SK-N-SH (cell line): ENCODE data around the gene PPP1R1B.

ENCODE experiments used
- CHD2 ChIP-seq: fragments of 150-350 bp; IDR thresholded peaks from 2 replicates; pipeline ENCODE4 v1.6.1; 2018; ENCODE audit warnings: low read length; ENCODE audit not compliant: partially characterized antibody
- ELF1 ChIP-seq: IDR thresholded peaks from 2 replicates; pipeline ENCODE4 v1.4.0; 2012
- EP300 ChIP-seq, 2 experiments: IDR thresholded peaks; 2 replicates each; pipeline versions ENCODE4 v1.4.0 to v1.6.1; 2012; ENCODE audit warnings: borderline replicate concordance in 1 of 2, low read depth in 1 of 2, low read length in 1 of 2
- EZH2phosphoT487 ChIP-seq: fragments of 200-600 bp; sonication (generic); IDR thresholded peaks from 2 replicates; pipeline ENCODE4 v1.6.1; 2017; ENCODE audit warnings: low read depth, mixed run types, mild to moderate bottlenecking, antibody characterized with exemption, moderate library complexity, borderline replicate concordance
- MEF2A ChIP-seq: IDR thresholded peaks from 2 replicates; pipeline ENCODE4 v1.4.0; 2012; ENCODE audit warnings: low read depth, borderline replicate concordance
- POLR2AphosphoS5 ChIP-seq: IDR thresholded peaks from 2 replicates; pipeline ENCODE4 v1.6.1; 2012; ENCODE audit warnings: low read depth, low read length
- SIN3A ChIP-seq: IDR thresholded peaks from 2 replicates; pipeline ENCODE4 v1.6.1; 2012; ENCODE audit warnings: low read depth, mild to moderate bottlenecking, low read length, moderate library complexity, borderline replicate concordance
- TAF1 ChIP-seq: IDR thresholded peaks from 2 replicates; pipeline ENCODE4 v1.6.1; 2012; ENCODE audit warnings: low read depth, mild to moderate bottlenecking, low read length, moderate library complexity, borderline replicate concordance
- TCF12 ChIP-seq: IDR thresholded peaks from 2 replicates; pipeline ENCODE4 v1.4.0; 2012
- TF ChIP-seq, protein P1 (sequence below): fragments of 200-600 bp; sonication (generic); IDR thresholded peaks from 2 replicates; pipeline ENCODE4 v1.6.1; 2017; ENCODE audit warnings: antibody characterized with exemption, mild to moderate bottlenecking, moderate library complexity
- TF ChIP-seq, protein P2 (sequence below): IDR thresholded peaks from 2 replicates; pipeline ENCODE4 v1.4.0; 2012; ENCODE audit warnings: low read depth, borderline replicate concordance
- TF ChIP-seq, protein P3 (sequence below): fragments of 150-350 bp; IDR thresholded peaks from 2 replicates; pipeline ENCODE4 v1.6.1; 2017; ENCODE audit warnings: antibody characterized with exemption, low read length, low read depth, borderline replicate concordance
- TF ChIP-seq, protein P4 (sequence below): IDR thresholded peaks from 2 replicates; pipeline ENCODE4 v1.4.0; 2012; ENCODE audit warnings: low read depth, borderline replicate concordance
- TF ChIP-seq, protein P5 (sequence below): fragments of 150-350 bp; IDR thresholded peaks from 2 replicates; pipeline ENCODE4 v1.6.1; 2016; ENCODE audit warnings: mild to moderate bottlenecking, low read depth, low read length

DNA sequence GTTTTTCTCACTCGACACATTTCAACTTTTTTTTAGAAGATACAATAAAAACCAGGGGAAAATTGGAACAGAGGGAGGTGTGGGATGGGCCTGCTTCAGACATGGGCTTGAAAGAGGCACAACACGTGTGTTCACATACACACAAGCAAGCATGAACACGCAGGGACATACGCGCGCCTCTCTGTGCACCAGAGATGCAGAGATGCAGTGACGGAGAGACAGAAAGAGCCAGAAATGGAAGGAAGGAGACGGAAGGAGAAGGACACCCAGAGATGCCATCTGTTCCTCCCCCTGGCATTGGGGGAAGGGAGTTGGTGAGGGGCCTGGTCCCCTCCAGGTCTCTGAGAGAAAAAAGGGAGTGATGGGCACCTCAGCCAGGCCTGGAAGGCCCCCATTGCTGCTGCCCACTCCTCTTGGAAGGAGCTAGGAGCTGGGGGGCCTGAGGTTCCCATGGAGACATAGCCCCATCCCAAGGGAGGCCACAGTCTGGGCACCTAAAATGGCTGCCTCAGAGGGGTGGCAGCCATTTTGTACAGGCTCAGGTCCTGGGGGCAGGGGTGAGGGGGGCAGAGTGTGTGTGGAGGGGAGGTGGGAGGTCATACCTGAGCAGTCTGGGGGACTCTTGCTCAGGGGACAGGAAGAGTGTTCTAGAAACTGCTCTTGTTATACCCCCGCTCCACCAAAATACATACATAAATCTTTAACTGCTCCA, 15.2 kb upstream of the PPP1R1B start:
- TF ChIP-seq, protein P1, sequence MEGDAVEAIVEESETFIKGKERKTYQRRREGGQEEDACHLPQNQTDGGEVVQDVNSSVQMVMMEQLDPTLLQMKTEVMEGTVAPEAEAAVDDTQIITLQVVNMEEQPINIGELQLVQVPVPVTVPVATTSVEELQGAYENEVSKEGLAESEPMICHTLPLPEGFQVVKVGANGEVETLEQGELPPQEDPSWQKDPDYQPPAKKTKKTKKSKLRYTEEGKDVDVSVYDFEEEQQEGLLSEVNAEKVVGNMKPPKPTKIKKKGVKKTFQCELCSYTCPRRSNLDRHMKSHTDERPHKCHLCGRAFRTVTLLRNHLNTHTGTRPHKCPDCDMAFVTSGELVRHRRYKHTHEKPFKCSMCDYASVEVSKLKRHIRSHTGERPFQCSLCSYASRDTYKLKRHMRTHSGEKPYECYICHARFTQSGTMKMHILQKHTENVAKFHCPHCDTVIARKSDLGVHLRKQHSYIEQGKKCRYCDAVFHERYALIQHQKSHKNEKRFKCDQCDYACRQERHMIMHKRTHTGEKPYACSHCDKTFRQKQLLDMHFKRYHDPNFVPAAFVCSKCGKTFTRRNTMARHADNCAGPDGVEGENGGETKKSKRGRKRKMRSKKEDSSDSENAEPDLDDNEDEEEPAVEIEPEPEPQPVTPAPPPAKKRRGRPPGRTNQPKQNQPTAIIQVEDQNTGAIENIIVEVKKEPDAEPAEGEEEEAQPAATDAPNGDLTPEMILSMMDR = no peak
- TF ChIP-seq, protein P2, sequence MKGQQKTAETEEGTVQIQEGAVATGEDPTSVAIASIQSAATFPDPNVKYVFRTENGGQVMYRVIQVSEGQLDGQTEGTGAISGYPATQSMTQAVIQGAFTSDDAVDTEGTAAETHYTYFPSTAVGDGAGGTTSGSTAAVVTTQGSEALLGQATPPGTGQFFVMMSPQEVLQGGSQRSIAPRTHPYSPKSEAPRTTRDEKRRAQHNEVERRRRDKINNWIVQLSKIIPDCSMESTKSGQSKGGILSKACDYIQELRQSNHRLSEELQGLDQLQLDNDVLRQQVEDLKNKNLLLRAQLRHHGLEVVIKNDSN = no peak
- no peak for TF ChIP-seq TCF12
- no peak for TF ChIP-seq TAF1
- TF ChIP-seq POLR2AphosphoS5 = no peak
- TF ChIP-seq, protein P3, sequence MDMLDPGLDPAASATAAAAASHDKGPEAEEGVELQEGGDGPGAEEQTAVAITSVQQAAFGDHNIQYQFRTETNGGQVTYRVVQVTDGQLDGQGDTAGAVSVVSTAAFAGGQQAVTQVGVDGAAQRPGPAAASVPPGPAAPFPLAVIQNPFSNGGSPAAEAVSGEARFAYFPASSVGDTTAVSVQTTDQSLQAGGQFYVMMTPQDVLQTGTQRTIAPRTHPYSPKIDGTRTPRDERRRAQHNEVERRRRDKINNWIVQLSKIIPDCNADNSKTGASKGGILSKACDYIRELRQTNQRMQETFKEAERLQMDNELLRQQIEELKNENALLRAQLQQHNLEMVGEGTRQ = no peak
- TF ChIP-seq EP300 (IDR thresholded peaks at IDR 0.05; ENCODE audit: borderline replicate concordance in 1 of 2, low read depth in 1 of 2, low read length in 1 of 2) = no peak
- no peak for TF ChIP-seq SIN3A
- no peak for TF ChIP-seq ELF1
- TF ChIP-seq, protein P4, sequence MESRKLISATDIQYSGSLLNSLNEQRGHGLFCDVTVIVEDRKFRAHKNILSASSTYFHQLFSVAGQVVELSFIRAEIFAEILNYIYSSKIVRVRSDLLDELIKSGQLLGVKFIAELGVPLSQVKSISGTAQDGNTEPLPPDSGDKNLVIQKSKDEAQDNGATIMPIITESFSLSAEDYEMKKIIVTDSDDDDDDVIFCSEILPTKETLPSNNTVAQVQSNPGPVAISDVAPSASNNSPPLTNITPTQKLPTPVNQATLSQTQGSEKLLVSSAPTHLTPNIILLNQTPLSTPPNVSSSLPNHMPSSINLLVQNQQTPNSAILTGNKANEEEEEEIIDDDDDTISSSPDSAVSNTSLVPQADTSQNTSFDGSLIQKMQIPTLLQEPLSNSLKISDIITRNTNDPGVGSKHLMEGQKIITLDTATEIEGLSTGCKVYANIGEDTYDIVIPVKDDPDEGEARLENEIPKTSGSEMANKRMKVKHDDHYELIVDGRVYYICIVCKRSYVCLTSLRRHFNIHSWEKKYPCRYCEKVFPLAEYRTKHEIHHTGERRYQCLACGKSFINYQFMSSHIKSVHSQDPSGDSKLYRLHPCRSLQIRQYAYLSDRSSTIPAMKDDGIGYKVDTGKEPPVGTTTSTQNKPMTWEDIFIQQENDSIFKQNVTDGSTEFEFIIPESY = no peak
- no peak for TF ChIP-seq CHD2
- TF ChIP-seq EZH2phosphoT487 = no peak
- no peak for TF ChIP-seq MEF2A
- TF ChIP-seq, protein P5, sequence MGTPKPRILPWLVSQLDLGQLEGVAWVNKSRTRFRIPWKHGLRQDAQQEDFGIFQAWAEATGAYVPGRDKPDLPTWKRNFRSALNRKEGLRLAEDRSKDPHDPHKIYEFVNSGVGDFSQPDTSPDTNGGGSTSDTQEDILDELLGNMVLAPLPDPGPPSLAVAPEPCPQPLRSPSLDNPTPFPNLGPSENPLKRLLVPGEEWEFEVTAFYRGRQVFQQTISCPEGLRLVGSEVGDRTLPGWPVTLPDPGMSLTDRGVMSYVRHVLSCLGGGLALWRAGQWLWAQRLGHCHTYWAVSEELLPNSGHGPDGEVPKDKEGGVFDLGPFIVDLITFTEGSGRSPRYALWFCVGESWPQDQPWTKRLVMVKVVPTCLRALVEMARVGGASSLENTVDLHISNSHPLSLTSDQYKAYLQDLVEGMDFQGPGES = no peak
